IMR-90 (cell line): Measurements from ENCODE around the gene MAP3K5.

Source experiments
- BHLHE40 ChIP-seq: fragments of 150-350 bp; IDR thresholded peaks from 2 replicates; pipeline ENCODE4 v1.6.1; 2016; ENCODE audit warnings: mild to moderate bottlenecking, low read depth, low read length
- CHD1 ChIP-seq: IDR thresholded peaks from 2 replicates; pipeline ENCODE4 v1.6.1; 2012; ENCODE audit warnings: low read depth, low read length, improper control_type of control experiment
- ELK1 ChIP-seq: fragments of 150-350 bp; IDR thresholded peaks from 2 replicates; pipeline ENCODE4 v1.6.1; 2016; ENCODE audit warnings: low read depth, mild to moderate bottlenecking, low read length, moderate library complexity, borderline replicate concordance
- FOS ChIP-seq: fragments of 150-350 bp; IDR thresholded peaks from 2 replicates; pipeline ENCODE4 v1.6.1; 2016; ENCODE audit warnings: low read depth, low read length
- MAFK ChIP-seq: IDR thresholded peaks from 2 replicates; pipeline ENCODE4 v1.6.1; 2012; ENCODE audit warnings: low read depth, low read length, improper control_type of control experiment
- MAZ ChIP-seq: IDR thresholded peaks from 2 replicates; pipeline ENCODE4 v1.6.1; 2012; ENCODE audit warnings: low read depth, mild to moderate bottlenecking, low read length, improper control_type of control experiment, moderate library complexity, borderline replicate concordance
- MXI1 ChIP-seq: IDR thresholded peaks from 2 replicates; pipeline ENCODE4 v1.6.1; 2012; ENCODE audit warnings: low read depth, mild to moderate bottlenecking, low read length, moderate library complexity, borderline replicate concordance
- POLR2A ChIP-seq: IDR thresholded peaks from 2 replicates; pipeline ENCODE4 v1.6.1; 2012; ENCODE audit warnings: mild to moderate bottlenecking, low read depth, low read length
- RAD21 ChIP-seq: IDR thresholded peaks from 2 replicates; pipeline ENCODE4 v1.6.1; 2012; ENCODE audit warnings: low read length, improper control_type of control experiment
- RCOR1 ChIP-seq: IDR thresholded peaks from 2 replicates; pipeline ENCODE4 v1.6.1; 2012; ENCODE audit warnings: mild to moderate bottlenecking, low read length, improper control_type of control experiment; ENCODE audit not compliant: insufficient replicate concordance
- RFX5 ChIP-seq: IDR thresholded peaks from 2 replicates; pipeline ENCODE4 v1.8.0; 2012; ENCODE audit warnings: low read depth, mild to moderate bottlenecking, low read length, moderate library complexity
- SMC3 ChIP-seq: fragments of 150-350 bp; IDR thresholded peaks from 2 replicates; pipeline ENCODE4 v1.6.1; 2016; ENCODE audit warnings: low read depth, mild to moderate bottlenecking, antibody characterized with exemption, low read length, moderate library complexity
- USF2 ChIP-seq: fragments of 150-350 bp; IDR thresholded peaks from 2 replicates; pipeline ENCODE4 v1.6.1; 2017; ENCODE audit warnings: mild to moderate bottlenecking, antibody characterized with exemption, low read length, low read depth
- TF ChIP-seq, protein P1 (sequence below): conservative IDR thresholded peaks from 2 replicates; pipeline ENCODE4 v1.5.1; 2012; ENCODE audit warnings: mild to moderate bottlenecking, low read depth, low read length, improper control_type of control experiment

- TF ChIP-seq CHD1 = no peak
- no peak for TF ChIP-seq POLR2A
- no peak for TF ChIP-seq BHLHE40
- TF ChIP-seq, protein P1, sequence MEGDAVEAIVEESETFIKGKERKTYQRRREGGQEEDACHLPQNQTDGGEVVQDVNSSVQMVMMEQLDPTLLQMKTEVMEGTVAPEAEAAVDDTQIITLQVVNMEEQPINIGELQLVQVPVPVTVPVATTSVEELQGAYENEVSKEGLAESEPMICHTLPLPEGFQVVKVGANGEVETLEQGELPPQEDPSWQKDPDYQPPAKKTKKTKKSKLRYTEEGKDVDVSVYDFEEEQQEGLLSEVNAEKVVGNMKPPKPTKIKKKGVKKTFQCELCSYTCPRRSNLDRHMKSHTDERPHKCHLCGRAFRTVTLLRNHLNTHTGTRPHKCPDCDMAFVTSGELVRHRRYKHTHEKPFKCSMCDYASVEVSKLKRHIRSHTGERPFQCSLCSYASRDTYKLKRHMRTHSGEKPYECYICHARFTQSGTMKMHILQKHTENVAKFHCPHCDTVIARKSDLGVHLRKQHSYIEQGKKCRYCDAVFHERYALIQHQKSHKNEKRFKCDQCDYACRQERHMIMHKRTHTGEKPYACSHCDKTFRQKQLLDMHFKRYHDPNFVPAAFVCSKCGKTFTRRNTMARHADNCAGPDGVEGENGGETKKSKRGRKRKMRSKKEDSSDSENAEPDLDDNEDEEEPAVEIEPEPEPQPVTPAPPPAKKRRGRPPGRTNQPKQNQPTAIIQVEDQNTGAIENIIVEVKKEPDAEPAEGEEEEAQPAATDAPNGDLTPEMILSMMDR = no peak
- no peak for TF ChIP-seq USF2
- TF ChIP-seq MXI1 = no peak
- no peak for TF ChIP-seq MAFK
- no peak for TF ChIP-seq FOS
- TF ChIP-seq MAZ = no peak
- no peak for TF ChIP-seq RFX5
- TF ChIP-seq SMC3 = no peak
- TF ChIP-seq RAD21 = no peak
- TF ChIP-seq ELK1 = no peak
- TF ChIP-seq RCOR1 = no peak
These were observed 165.1 kb downstream of the MAP3K5 start for GRCh38 chr6:136627191-136627590.
